Measurements from ENCODE around the gene VEGFD.

Gene VEGFD, protein sequence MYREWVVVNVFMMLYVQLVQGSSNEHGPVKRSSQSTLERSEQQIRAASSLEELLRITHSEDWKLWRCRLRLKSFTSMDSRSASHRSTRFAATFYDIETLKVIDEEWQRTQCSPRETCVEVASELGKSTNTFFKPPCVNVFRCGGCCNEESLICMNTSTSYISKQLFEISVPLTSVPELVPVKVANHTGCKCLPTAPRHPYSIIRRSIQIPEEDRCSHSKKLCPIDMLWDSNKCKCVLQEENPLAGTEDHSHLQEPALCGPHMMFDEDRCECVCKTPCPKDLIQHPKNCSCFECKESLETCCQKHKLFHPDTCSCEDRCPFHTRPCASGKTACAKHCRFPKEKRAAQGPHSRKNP

DNA sequence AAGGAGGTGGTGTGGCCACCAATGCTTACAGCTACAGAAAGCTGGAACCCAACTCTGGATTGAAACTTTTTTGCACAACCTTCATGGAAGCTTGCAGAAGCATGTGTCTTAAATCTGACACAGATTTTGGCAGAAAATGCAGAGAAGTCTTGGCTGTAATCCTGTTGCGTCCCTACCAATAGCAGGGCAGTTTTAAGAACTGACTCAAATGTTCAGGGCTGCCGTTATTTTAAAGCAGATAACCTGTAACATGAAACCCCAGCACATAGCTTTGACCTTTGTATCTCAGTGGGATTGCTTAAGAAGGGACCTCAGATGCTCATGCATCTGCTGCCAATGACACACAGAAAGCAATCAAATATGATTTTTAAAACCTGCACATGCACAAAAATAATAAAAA, at the start of gene VEGFD:
Gene VEGFD, minus strand, starts transcription at position 110 of the 400 bp plus-strand sequence. CDS start 467 bp downstream, outside the sequence.
- DNase-seq: no peak

- no peak for DNase-seq
Measured at GRCh38 chrX:15430584-15430983, 46.4 kb upstream of the VEGFD start.

DNA sequence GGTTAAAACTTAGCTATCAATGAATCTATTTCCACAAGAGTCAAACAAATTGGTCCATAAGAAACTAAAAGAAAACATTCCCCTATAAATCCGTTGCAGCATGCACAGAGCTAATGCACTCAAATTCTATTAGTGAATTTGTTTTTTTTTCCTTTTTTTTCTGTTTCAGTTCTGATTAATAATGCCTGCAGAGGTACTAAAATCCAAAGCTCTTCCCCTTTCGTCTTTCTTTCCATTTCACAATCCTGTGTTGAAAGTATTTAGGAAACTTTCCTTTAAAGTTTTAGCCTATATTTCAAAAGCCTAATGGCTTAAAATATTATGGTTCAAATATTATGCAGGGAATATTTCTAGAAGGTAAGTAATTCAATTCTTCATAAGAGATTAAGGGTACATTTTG, 45.9 kb upstream of the VEGFD start:
- DNase-seq: no peak

GRCh38 chrX:15425024-15425423, 40.8 kb upstream of the VEGFD start:
- no peak for DNase-seq

DNA sequence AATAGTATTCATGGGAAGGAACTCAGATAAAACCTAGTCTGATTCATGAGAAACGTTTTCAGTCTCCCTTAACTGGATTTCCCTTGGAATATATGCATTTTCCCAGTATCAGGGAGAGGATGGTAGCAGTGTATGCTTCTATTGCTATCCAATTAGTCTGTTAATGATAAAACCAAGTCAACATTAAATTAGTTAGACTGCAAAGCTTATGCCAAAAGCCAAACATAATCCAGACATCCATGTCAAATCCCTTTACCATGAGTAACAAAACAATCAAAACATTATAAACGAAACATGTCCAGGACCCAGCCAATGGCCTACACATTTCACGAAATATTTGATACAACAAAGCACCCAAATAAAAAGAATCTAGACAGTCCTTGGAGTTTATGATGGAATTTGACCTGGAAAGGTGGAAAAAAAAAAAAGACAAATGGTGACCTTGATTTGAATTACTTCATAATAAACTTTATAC, 34.5 kb upstream of the VEGFD start:
- no peak for DNase-seq

DNA sequence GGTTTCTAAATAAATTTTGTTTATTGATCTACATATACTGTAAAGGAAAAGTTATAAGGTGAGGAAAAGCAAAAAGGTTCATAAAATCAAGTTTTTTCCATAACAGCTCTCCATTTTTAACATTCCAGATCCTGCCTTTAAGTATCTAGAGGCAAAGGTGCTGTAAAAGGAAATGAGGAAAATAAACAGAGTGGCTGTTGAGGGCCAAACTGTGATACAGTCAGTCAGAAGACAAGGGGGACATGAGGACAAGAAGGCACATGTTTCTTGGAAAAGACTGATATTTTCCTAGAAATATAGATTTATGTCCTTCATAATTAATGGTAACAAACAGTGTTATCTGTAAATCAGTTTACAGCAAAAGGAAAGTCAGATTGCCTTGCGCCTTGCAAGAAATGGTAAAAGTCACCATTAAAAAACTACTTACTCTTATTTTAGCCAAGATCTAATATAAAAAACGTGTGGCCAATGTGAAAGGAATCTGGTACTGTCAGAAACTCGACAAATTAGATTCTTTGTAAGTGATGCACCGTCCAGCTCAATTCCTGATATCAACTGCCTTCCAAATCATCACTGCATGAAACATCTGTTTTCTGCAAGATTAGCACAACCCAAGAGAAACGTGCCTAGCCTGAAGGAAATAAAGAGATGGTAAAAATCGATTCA, 34.0 kb upstream of the VEGFD start:
- DNase-seq: no peak

DNA sequence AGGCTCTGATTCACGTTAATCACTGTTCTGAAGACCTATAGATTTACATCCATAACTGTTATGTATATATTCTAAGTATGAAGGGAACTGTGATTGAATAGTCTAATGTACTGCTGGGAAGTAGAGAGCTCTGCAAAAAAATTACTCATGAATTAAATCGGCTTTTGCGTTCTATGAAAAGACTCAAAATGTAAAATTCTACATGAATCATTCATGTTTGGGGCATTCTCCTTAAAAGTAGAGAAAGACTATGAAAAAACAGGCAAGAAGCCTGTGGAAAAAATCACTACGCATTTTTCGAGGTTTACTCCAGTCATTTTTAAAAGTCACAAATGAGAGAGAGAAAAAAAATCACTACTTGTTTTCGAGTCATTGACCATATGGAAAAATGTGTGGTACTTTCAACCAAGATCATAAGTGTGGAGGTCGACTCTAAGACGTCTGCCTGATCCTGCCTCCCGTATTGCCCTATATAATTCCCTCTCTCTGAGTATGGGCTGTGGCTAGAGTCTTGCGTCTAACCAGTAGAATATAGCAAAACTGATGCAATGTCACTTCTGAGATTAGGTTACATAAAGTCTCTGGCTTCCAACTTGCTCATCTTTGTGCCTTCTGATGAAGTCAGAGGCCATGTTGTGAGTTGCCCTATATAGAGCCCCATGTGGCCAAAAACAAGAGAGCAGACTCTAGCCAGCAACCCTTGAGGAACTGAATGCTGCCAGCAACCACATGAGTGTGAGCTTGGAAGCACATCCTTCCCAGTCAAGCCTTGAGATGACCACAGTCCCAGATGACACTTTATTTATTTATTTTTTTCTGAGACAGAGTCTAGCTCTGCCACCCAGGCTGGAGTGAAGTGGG, 32.1 kb upstream of the VEGFD start:
- no peak for DNase-seq

- no peak for DNase-seq
Measured at GRCh38 chrX:15413101-15413500, 28.9 kb upstream of the VEGFD start.

GRCh38 chrX:15410947-15411346, 26.7 kb upstream of the VEGFD start:
- no peak for DNase-seq

DNA sequence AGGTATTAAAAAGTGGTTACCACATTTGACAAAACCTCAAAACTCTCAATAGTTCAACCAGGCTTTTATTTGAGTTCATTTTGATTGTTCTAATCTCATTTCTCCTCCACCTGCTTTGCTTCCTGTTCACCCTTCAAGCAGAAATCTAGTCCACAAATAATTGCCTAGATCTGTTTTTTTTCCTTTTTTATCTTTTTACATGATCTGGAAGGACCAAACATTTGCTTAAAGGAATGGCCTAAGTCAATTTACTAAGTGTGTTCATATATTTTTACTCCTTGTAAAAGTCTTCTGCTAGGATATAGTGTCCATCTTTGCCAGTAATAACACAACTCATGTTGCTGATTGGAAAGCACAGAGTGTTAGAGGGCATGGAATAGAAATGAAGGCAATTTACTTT, 26.2 kb upstream of the VEGFD start:
- DNase-seq: no peak

DNA sequence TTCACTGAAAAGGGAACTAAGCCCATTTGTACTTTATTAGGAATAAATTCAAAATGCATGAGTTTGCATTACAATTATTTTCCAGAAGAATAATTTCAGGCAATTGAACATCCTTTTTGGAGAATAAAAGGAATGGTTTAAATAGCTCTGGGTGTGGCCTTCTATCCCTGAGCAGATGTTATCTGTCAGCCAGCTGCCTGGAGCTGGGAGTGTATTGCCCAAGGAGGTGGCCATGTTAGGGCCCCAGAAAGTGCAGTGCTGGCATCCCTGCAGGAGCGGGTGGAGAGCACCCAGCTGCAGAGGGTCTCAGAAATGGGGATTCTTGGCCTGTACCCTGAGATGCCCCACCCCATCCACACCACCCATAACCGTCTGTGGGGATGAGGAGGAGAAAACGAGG, 21.6 kb upstream of the VEGFD start:
- no peak for DNase-seq

DNA sequence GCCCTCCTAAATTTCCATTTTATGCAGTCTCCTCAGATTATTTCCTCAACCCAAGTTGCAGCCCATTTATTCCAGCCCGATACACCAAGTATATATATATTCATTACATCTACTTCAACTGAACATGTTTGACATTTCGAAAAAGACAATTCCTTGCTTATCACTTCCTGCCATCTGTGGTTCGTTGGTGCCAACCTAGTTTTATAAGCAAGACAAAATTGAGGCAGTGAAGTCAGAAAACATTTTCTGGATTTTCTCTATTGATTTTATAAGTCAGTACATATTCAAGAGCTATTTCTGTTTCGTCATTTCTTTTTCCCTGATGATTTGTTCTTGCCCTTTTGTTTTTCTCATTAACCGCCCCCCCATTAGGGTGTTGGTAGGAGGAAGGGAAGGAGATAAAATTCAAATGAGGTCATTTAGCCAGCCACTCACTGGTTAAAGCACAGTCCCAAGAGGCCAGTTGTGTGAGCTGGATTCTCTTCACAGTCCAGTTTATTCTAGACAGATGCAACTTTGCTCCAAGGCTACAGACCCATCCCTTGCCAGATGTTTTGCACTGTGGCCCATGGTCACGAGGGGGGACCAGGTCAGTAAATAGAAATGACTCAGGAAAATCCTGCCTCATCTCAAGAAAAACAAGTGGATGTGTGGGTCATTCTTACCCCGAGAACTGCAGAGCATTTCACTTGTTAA, 20.3 kb upstream of the VEGFD start:
- no peak for DNase-seq

- no peak for DNase-seq
Measured at GRCh38 chrX:15401378-15401777, 17.2 kb upstream of the VEGFD start.

DNA sequence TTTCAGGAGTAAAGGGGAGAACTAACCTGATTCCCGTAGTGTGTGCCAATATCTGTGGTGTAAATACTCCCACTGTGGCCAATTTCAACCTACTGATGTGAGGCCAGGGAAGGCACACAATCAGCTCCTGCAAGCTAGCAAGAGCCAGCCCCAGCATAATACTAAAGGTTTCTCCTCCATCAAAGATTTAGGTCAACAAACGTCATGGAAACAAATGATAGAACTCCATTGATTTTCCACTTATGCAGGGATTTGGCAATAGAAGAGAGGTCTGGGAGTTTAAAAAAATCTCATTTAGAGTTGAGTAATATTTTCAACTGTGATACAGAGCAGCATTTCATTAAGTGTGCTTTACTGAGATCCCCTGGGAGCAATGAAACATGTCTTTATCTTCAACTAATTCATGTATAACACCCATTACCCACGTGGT, 15.8 kb upstream of the VEGFD start:
- DNase-seq: no peak

DNA sequence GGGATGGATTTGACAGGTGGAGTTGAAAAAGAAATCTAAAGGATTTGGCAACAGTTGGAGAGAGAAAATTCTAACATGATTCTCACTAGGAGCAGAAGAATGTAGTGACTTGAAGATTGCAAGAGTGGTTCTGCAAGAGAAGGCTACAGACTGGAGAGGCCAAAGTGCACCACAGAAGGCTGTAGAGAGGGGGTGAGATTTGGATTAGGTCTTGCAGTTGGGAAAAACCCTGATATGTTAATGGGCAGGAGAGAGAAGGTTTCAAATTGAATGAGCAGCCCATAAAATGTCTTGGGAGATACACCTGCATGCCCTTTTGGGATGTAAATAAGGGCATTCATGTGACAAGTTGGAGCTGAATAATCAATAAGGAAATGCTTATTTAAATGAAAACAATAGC, 14.7 kb upstream of the VEGFD start:
- DNase-seq: no peak

DNA sequence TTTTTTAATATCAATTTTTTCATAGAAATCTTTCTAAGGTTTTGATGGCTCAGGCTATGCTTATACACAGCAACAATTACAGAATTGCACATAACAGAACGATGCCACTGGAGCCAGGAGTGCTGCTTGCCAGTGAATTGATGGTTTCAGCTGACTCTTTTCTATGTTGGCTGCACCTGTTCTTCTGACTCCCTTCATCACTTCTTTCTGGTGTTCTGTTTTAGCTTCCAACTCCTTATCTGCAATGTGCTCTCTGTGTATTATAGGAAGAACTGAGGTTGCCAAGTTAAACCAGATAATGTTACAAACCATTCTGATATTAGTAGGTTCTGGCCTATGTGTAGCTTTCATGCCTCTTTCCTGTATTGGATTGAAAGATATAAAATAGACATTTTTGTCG, 11.6 kb upstream of the VEGFD start:
- no peak for DNase-seq

DNA sequence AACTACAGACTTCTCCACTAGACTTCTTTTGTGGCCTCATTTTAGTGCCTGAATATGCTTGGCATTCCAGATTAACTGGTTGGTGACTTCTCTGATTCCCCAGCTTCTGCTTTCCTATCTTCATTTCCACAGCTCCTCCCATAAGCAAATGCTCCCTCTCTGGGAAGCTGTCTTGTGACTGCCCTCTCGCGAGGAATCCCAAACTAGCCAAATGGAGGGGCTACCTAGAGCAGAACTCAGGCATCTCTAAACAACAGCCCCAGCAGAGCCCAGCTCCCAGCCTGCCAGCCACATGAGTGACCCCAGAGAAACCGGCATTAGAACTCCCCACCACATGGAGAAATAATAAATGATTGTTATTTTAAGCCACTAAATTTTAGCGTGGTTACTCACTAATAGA, 7.6 kb upstream of the VEGFD start:
- DNase-seq: no peak

DNA sequence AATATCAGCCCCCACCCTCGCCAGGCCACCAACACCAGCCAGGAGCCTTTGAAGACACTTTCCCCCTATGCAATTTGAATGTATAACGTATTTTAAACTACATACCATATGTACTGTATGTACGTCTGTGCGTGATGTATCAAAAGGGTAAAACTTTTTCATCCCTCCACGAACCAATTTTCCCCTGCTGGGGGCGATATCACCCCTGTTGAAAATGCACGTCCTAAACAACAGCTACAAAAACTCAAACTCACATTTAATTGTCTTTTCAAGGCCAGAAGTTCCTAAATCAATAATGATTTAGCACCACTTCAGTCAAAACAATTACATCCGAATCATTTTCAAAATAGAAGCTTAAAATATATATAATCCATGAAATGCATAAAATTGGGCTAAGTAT, 1.4 kb downstream of the VEGFD start:
- no peak for DNase-seq

DNA sequence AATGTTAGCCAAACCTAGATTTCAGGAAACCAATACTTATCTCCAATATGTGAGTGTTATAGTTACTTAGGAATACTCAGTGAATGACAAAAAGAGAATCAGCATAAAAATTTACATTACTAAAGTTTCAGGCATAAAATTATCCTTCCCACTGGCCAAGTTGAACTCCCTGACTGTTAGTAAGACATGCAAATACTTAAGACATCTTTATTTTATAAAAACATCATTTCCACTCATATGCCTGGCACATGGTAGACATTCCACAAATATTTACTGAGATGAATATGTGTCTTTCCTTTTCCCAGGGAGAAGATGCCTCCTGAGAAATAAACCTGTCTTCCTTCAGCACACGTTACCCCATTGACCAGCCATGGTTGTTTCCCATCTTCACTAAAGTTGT, 7.3 kb downstream of the VEGFD start:
- DNase-seq: no peak

- DNase-seq: no peak
Measured at GRCh38 chrX:15373976-15374375, 10.2 kb downstream of the VEGFD start.

- no peak for DNase-seq
Measured at GRCh38 chrX:15366506-15367352, 17.5 kb downstream of the VEGFD start.

GRCh38 chrX:15359701-15360100, 24.5 kb downstream of the VEGFD start:
- DNase-seq: no peak
